WERI-Rb-1 (cell line): ENCODE results near the gene AAK1.
A peak's percentile ranks its signal among the peaks of the same experiment; 100 is the strongest.

Experiments used
- DNase-seq: peaks from one replicate; pipeline ENCODE4 v3.0.0-alpha.2; 2020
- H3K27ac ChIP-seq: fragments of 250-450 bp; sonication (Bioruptor Pico); 2 replicates; pipeline ENCODE4 v1.5.1; 2020; ENCODE audit warnings: mild to moderate bottlenecking, moderate library complexity
- H3K27me3 ChIP-seq: fragments of 250-450 bp; sonication (Bioruptor Pico); 2 replicates; pipeline ENCODE4 v1.5.1; 2021; ENCODE audit warnings: mild to moderate bottlenecking, low read depth, moderate library complexity; ENCODE audit not compliant: insufficient read depth, severe bottlenecking
- H3K36me3 ChIP-seq: fragments of 250-450 bp; sonication (Bioruptor Pico); 2 replicates; pipeline ENCODE4 v1.5.1; 2020; ENCODE audit warnings: mild to moderate bottlenecking, moderate library complexity
- H3K4me3 ChIP-seq: 2 replicates; pipeline ENCODE4 v1.5.1; 2011; ENCODE audit warnings: low read depth, mild to moderate bottlenecking, control low read depth, low read length
- H3K9me3 ChIP-seq: fragments of 250-450 bp; sonication (Bioruptor Pico); 2 replicates; pipeline ENCODE4 v1.5.1; 2021; ENCODE audit warnings: mild to moderate bottlenecking, moderate library complexity; ENCODE audit not compliant: severe bottlenecking
- TF ChIP-seq, protein P1 (sequence below): IDR thresholded peaks from 2 replicates; pipeline ENCODE4 v1.5.1; 2011; ENCODE audit warnings: low read depth, mild to moderate bottlenecking, control low read depth, inconsistent platforms, low read length

Gene AAK1

DNA sequence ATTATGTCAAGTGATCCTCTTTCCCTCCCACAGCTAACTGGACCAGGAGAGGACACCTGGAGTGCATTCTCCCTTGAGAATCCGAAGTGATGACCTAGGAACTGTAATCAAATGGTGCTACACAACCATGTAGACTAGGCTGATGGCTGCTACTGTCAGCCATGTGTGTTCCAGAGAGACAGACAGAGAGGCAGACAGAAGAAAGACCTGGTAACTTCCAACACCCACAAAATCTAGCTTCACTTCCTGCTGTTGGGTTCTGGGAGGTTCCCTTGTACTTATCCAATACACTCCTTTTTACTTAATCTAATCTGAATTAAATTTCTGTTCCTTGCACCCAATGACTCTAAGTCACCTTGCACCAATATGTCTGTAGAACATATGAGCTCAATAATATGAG is 72.3 kb downstream of the AAK1 start:
- no peak overlapping the region for H3K4me3 ChIP-seq
- no peak overlapping the region for H3K27ac ChIP-seq
- DNase-seq = no peak
- H3K27me3 ChIP-seq = no peaks in the 10 kb centered on the region
- H3K9me3 ChIP-seq = no peaks in the 10 kb centered on the region
- H3K36me3 ChIP-seq = no peaks in the 10 kb centered on the region
- TF ChIP-seq, protein P1, sequence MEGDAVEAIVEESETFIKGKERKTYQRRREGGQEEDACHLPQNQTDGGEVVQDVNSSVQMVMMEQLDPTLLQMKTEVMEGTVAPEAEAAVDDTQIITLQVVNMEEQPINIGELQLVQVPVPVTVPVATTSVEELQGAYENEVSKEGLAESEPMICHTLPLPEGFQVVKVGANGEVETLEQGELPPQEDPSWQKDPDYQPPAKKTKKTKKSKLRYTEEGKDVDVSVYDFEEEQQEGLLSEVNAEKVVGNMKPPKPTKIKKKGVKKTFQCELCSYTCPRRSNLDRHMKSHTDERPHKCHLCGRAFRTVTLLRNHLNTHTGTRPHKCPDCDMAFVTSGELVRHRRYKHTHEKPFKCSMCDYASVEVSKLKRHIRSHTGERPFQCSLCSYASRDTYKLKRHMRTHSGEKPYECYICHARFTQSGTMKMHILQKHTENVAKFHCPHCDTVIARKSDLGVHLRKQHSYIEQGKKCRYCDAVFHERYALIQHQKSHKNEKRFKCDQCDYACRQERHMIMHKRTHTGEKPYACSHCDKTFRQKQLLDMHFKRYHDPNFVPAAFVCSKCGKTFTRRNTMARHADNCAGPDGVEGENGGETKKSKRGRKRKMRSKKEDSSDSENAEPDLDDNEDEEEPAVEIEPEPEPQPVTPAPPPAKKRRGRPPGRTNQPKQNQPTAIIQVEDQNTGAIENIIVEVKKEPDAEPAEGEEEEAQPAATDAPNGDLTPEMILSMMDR = no peak

DNA sequence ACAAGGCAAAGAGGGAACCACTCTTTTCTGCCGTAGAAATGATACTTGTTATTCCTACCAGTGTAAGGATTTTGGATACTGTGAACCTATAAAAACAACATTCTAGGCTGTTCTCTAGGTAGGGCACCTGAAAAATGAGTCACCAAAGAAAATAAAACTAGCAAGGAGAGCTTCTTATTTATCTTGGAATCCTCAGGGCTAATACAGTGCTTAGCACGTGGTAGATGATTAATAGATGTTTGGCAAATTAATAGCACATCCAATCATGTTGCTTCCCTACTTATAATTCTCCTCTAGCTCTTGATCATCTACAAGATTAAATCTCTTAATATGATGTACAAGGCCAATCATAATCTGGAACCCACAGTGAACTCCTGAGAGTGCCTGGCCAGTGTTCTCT is 73.1 kb downstream of the AAK1 start:
- Histone ChIP-seq H3K36me3 (no peaks in the 10 kb centered on the region), H3K27me3 (no peaks in the 10 kb centered on the region), H3K27ac (no peak overlapping the region), H3K4me3 (no peak overlapping the region), H3K9me3 (no peaks in the 10 kb centered on the region)
- DNase-seq = no peak
- TF ChIP-seq, protein P1 = no peak

DNA sequence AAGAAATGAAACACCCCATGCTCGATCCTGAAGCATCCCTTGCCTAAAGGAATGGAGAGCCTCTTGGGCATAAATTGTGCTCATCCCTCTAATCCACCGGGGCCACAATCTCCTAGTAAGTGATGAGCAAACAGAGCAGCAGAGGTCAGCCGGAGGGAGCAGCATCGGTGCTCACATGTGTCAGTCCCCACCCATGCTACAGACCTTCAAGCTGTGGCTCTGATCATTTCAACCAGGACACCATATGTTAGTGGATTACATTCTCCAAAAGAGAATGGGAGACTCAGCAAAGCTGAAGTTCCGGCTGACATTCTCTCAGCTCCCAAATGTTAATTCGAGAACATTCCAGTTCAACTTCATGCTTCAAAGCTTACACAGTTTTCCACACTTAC is 75.6 kb downstream of the AAK1 start:
- H3K4me3 ChIP-seq = no peak overlapping the region
- H3K9me3 ChIP-seq = no peaks in the 10 kb centered on the region
- no peaks in the 10 kb centered on the region for H3K27me3 ChIP-seq
- peak; percentile 84 for DNase-seq
- TF ChIP-seq, protein P1 = no peak
- no peaks in the 10 kb centered on the region for H3K36me3 ChIP-seq
- no peak overlapping the region for H3K27ac ChIP-seq

GRCh38 chr2:69567157-69567908 is 76.2 kb downstream of the AAK1 start:
- no peaks in the 10 kb centered on the region for H3K36me3 ChIP-seq
- TF ChIP-seq, protein P1 = 0 out of 2 replicates have a peak, but pooled peaks have one; percentile 2
- no peak overlapping the region for H3K27ac ChIP-seq
- no peak for DNase-seq
- no peaks in the 10 kb centered on the region for H3K27me3 ChIP-seq
- H3K9me3 ChIP-seq = no peaks in the 10 kb centered on the region
- no peak overlapping the region for H3K4me3 ChIP-seq

GRCh38 chr2:69566669-69567068 is 76.9 kb downstream of the AAK1 start:
- H3K27ac ChIP-seq = no peak overlapping the region
- no peak for DNase-seq
- TF ChIP-seq, protein P1 = no peak

GRCh38 chr2:69565431-69565839 is 78.1 kb downstream of the AAK1 start:
- TF ChIP-seq, protein P1 = peak; percentile 98
- Histone ChIP-seq H3K27me3 (no peaks in the 10 kb centered on the region), H3K4me3 (no peak overlapping the region), H3K27ac (no peak overlapping the region), H3K9me3 (no peaks in the 10 kb centered on the region), H3K36me3 (no peaks in the 10 kb centered on the region)
- DNase-seq = peak; percentile 85

More at GRCh38 chr2:69566669-69567068, 76.9 kb downstream of the AAK1 start:
- H3K27me3 ChIP-seq = no peaks in the 10 kb centered on the region
- no peaks in the 10 kb centered on the region for H3K36me3 ChIP-seq
- H3K4me3 ChIP-seq = no peak overlapping the region
- H3K9me3 ChIP-seq = no peaks in the 10 kb centered on the region
